RPMI7951 (cell line): ENCODE results near the gene KIAA0319L. TPM values are rescaled to one million over a fixed set of nuclear protein-coding genes. Genes with fewer than 3 reads are reported as not detected.
A peak's percentile ranks its signal among the peaks of the same experiment; 100 is the strongest.

Experiments
- DNase-seq: peaks from one replicate; pipeline ENCODE4 v3.0.0-alpha.2; 2012; ENCODE audit warnings: low read depth
- total RNA-seq: library from RNA; depleted of rRNA; stranded (reverse); fragments of >200 nt; shearing (Covaris generic); gene quantifications from 2 replicates; pipeline ENCODE4 v1.2.3, GENCODE V29; 2014

KIAA0319L gene
- total RNA-seq, 1 experiment from 2014 or later: 17.9 TPM

GRCh38 chr1:35563166-35563565 is 6.0 kb upstream of the KIAA0319L start:
- no peak for DNase-seq

- DNase-seq: no peak
Measured at GRCh38 chr1:35561972-35562680, 4.9 kb upstream of the KIAA0319L start.

- DNase-seq: no peak
Measured at GRCh38 chr1:35561297-35561971, 4.2 kb upstream of the KIAA0319L start.

- no peak for DNase-seq
Measured at GRCh38 chr1:35560256-35561225, 3.3 kb upstream of the KIAA0319L start.

GRCh38 chr1:35559317-35559944 is 2.2 kb upstream of the KIAA0319L start:
- no peak for DNase-seq

GRCh38 chr1:35558374-35559316 is 1.4 kb upstream of the KIAA0319L start:
- DNase-seq: peak; percentile 11

GRCh38 chr1:35557611-35558373 is 589 bp upstream of the KIAA0319L start, which contains the start of gene NCDN:
Gene NCDN, plus strand, starts transcription at chr1:35557799. Its CDS starts 392 bp downstream, at chr1:35558191.
- peak; percentile 96 for DNase-seq

GRCh38 chr1:35556484-35557117 is 602 bp downstream of the KIAA0319L start:
- DNase-seq: no peak

- peak; percentile 35 for DNase-seq
Measured at GRCh38 chr1:35555601-35556477, 1.4 kb downstream of the KIAA0319L start.

- no peak for DNase-seq
Measured at GRCh38 chr1:35555212-35555584, 2.0 kb downstream of the KIAA0319L start.

GRCh38 chr1:35554266-35555211 is 2.7 kb downstream of the KIAA0319L start:
- no peak for DNase-seq

GRCh38 chr1:35553851-35554250 is 3.4 kb downstream of the KIAA0319L start:
- DNase-seq: no peak

- no peak for DNase-seq
Measured at GRCh38 chr1:35546614-35547013, 10.6 kb downstream of the KIAA0319L start.

- peak; percentile 39 for DNase-seq
Measured at GRCh38 chr1:35544976-35545375, 12.2 kb downstream of the KIAA0319L start.

GRCh38 chr1:35539824-35540261 is 17.4 kb downstream of the KIAA0319L start:
- DNase-seq: no peak

- DNase-seq: no peak
Measured at GRCh38 chr1:35539073-35539823, 18.0 kb downstream of the KIAA0319L start.
